A673 (cell line): ENCODE measurements around the gene PLXND1.

ENCODE experiments used
- EZH2 ChIP-seq: fragments of 200-600 bp; sonication (generic); IDR thresholded peaks from 2 replicates; pipeline ENCODE4 v1.6.1; 2017; ENCODE audit warnings: borderline replicate concordance, low read depth, mild to moderate bottlenecking, mixed read lengths, antibody characterized with exemption, low read length; ENCODE audit not compliant: poor library complexity, severe bottlenecking
- TF ChIP-seq, protein P1 (sequence below): fragments of 300-800, 200-600 bp; sonication (generic); conservative IDR thresholded peaks from 2 replicates; pipeline ENCODE4 v1.5.1; 2017; ENCODE audit warnings: low read depth, mild to moderate bottlenecking, antibody characterized with exemption, low read length, moderate library complexity, mixed read lengths

DNA sequence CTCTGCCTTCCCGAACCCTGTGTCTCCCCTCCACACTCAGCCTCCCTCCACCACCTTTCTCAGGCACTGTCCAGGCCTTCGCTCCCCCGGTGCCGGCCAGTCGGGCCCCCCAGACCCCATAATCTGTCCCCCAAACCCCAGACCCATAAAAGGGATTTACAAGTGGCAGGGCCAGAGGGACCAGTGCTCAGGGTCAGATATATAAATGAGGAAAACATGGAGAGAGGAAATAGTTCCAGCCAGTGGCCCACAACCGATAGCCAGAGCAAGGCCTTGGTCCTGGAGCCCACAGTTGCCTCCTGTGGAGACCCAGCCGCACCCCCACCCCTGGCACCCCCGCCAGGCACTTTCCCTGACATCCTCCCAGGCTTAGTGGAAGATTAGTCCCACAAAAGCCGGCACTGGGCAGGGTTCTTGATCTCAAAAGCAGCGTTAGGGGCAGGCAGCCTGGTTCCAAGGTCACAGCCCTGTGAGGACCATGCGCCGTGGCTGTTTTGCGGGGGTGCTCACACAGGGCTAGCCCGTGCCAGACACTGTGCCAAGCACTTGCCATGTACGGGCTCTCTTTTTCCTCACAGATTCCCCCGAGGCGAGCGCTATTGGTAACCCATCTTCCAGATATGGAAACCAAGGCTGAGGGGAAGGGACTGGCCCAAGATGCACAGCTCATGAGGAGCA, 1.1 kb upstream of the PLXND1 start:
- TF ChIP-seq, protein P1, sequence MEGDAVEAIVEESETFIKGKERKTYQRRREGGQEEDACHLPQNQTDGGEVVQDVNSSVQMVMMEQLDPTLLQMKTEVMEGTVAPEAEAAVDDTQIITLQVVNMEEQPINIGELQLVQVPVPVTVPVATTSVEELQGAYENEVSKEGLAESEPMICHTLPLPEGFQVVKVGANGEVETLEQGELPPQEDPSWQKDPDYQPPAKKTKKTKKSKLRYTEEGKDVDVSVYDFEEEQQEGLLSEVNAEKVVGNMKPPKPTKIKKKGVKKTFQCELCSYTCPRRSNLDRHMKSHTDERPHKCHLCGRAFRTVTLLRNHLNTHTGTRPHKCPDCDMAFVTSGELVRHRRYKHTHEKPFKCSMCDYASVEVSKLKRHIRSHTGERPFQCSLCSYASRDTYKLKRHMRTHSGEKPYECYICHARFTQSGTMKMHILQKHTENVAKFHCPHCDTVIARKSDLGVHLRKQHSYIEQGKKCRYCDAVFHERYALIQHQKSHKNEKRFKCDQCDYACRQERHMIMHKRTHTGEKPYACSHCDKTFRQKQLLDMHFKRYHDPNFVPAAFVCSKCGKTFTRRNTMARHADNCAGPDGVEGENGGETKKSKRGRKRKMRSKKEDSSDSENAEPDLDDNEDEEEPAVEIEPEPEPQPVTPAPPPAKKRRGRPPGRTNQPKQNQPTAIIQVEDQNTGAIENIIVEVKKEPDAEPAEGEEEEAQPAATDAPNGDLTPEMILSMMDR, result no peak
- TF ChIP-seq EZH2, result no peak
